ENCODE measurements around the gene S100A13. TPM values are rescaled to one million over a fixed set of nuclear protein-coding genes. Genes with fewer than 3 reads are reported as not detected.

The S100A13 gene
- total RNA-seq, 4 donors from 2014 or later = 33.8 to 67.8 (median 45.5) TPM

DNA sequence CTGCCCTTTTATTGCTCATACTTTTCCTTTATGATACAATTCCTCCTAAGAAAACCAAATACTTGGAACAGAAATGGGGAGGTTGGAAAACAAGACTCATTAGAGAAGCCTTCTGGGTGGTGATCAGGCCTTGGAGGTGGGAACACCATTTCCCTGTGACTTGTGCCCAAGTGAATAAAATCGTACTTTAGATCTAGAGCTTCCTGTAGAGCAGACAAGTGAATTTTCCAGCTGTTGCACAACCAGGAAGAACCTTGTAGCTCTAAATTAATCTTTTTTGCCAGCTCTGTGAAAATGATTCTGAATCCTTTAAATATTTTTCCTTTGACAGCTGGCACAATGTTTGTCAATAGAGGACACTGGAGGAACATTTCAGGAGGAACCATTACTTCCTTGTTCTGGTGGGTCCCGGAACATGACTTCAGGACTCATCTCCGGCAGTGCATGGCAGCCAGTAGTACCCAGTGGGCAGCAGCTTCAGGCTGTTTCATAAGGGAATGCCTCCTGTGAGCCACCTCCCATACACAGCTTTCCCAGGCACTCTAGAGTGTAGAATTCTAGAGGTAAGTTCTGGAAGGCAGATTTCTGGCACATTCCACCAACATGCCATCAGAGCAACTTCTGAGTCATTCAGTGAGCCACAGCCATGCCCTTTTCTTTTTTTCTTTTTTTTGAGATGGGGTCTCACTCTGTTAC lies 25.6 kb upstream of the S100A13 start:
- peak overlapping the region; percentile 42 to 59 (median 53) for H3K27ac ChIP-seq
- WGBS, 2 donors (ENCODE audit: low coverage in 1 of 2) = 14 to 55% methylated on average over 1 to 3 of the region's 3 CpGs
- no peak for TF ChIP-seq EP300 (IDR thresholded peaks at IDR 0.05; ENCODE audit: low read depth)
- TF ChIP-seq POLR2AphosphoS5 (IDR thresholded peaks at IDR 0.05) = no peak
- TF ChIP-seq, protein P1, sequence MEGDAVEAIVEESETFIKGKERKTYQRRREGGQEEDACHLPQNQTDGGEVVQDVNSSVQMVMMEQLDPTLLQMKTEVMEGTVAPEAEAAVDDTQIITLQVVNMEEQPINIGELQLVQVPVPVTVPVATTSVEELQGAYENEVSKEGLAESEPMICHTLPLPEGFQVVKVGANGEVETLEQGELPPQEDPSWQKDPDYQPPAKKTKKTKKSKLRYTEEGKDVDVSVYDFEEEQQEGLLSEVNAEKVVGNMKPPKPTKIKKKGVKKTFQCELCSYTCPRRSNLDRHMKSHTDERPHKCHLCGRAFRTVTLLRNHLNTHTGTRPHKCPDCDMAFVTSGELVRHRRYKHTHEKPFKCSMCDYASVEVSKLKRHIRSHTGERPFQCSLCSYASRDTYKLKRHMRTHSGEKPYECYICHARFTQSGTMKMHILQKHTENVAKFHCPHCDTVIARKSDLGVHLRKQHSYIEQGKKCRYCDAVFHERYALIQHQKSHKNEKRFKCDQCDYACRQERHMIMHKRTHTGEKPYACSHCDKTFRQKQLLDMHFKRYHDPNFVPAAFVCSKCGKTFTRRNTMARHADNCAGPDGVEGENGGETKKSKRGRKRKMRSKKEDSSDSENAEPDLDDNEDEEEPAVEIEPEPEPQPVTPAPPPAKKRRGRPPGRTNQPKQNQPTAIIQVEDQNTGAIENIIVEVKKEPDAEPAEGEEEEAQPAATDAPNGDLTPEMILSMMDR (IDR thresholded peaks at IDR 0.05) = no peak
- TF ChIP-seq POLR2A (IDR thresholded peaks at IDR 0.05) = no peak
- H3K4me1 ChIP-seq = peaks cover 0 to 12% (median 4%) of the 10 kb centered on the region in 4 donors
- in situ Hi-C loops (cut with MboI; ENCODE audit: low pct_ligation_motif_present in 1 of 4, low pct_unique_long_range_greater_than_20kb in 1 of 4, low sequenced_read_pairs in 3 of 4) (loop anchor here in 2 of 4 donors (25.0 kb wide), 2 partner anchors 309 to 334 kb away; partner anchors contain the start of genes CREB3L4 (in 1 of the 2), CRTC2 (in 1 of the 2), JTB (in 1 of the 2) and RAB13 (in 1 of the 2)), intact Hi-C loops (cut with DNase I; ENCODE audit: low total_unique reads) (no loop called here)
- H3K9me3 ChIP-seq = no peaks in the 10 kb centered on the region
- DNase-seq = no peak
- H3K36me3 ChIP-seq = no peaks in the 10 kb centered on the region
- H3K4me3 ChIP-seq = no peak overlapping the region
- no peaks in the 10 kb centered on the region for H3K27me3 ChIP-seq

DNA sequence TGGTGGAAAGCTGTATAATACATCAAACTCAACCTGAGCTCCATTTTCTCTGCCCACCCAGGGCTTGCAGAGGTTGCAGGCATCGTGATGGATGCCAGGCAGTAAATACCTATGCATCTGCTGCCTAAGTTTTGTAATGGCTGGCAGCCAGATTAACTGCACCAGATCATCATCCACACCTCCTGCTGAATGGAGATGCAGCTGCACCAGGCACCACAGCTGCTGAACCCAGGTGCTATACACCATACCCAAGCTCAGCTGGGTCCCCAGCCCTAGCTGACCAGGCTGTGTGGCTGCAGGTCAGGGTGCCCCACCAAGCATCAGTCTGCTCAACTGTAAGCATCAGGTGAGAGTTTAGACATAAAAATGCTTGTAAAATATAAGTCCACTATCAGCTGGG lies 24.5 kb upstream of the S100A13 start:
- intact Hi-C loops (cut with DNase I; ENCODE audit: low total_unique reads) = no loop called here
- no peak for DNase-seq
- no peak for TF ChIP-seq EP300 (IDR thresholded peaks at IDR 0.05; ENCODE audit: low read depth)
- TF ChIP-seq, protein P1 (IDR thresholded peaks at IDR 0.05) = no peak
- TF ChIP-seq POLR2AphosphoS5 (IDR thresholded peaks at IDR 0.05) = no peak
- TF ChIP-seq POLR2A (IDR thresholded peaks at IDR 0.05) = no peak
- 29 to 80% methylated on average over 1 of the region's 1 CpG for WGBS, 2 donors (ENCODE audit: low coverage in 1 of 2)
- H3K27ac ChIP-seq = no peak overlapping the region
- no peaks in the 10 kb centered on the region for H3K36me3 ChIP-seq
- no peaks in the 10 kb centered on the region for H3K27me3 ChIP-seq
- peaks cover 0 to 11% (median 4%) of the 10 kb centered on the region in 4 donors for H3K4me1 ChIP-seq
- no peaks in the 10 kb centered on the region for H3K9me3 ChIP-seq
- in situ Hi-C loops (cut with MboI; ENCODE audit: low pct_ligation_motif_present in 1 of 4, low pct_unique_long_range_greater_than_20kb in 1 of 4, low sequenced_read_pairs in 3 of 4) = loop anchor here in 2 of 4 donors (25.0 kb wide), 2 partner anchors 311 to 336 kb away; partner anchors contain the start of genes CREB3L4 (in 1 of the 2), CRTC2 (in 1 of the 2), JTB (in 1 of the 2) and RAB13 (in 1 of the 2)
- no peak overlapping the region for H3K4me3 ChIP-seq

DNA sequence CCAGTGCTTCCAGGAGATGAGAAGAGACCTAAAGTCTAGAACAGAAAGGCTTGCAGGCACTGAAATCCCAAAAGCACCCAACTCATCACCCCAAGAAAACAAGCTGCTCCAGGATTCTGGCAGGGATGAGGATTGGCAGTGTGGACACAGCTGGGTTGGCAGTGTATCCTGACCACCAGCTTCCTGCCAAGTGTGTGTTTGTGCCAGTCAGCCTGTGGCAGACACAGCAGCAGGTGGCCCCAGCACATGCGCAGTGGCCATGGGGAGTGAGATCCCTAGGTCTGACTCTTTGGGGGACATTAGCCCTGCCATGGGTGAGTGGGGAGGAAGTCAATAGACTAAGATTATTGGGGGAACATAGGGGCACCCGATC lies 22.5 kb upstream of the S100A13 start:
- H3K9me3 ChIP-seq = no peaks in the 10 kb centered on the region
- WGBS, 2 donors (ENCODE audit: low coverage in 1 of 2) = 60% methylated on average over 2 of the region's 2 CpGs; no CpG with 5 or more reads in 1 of the 2 donors
- H3K36me3 ChIP-seq = peaks cover 0 to 15% (median 7%) of the 10 kb centered on the region in 4 donors
- no peak for DNase-seq
- in situ Hi-C loops (cut with MboI; ENCODE audit: low pct_ligation_motif_present in 1 of 4, low pct_unique_long_range_greater_than_20kb in 1 of 4, low sequenced_read_pairs in 3 of 4) (loop anchor here in 2 of 4 donors (25.0 kb wide), 2 partner anchors 312 to 337 kb away; partner anchors contain the start of genes CREB3L4 (in 1 of the 2), CRTC2 (in 1 of the 2), JTB (in 1 of the 2) and RAB13 (in 1 of the 2)), intact Hi-C loops (cut with DNase I; ENCODE audit: low total_unique reads) (no loop called here)
- H3K27me3 ChIP-seq = no peaks in the 10 kb centered on the region
- H3K4me1 ChIP-seq = peaks cover 0 to 11% (median 4%) of the 10 kb centered on the region in 4 donors
- H3K4me3 ChIP-seq = no peak overlapping the region
- no peak overlapping the region for H3K27ac ChIP-seq
- TF ChIP-seq EP300 (IDR thresholded peaks at IDR 0.05; ENCODE audit: low read depth) = no peak
- TF ChIP-seq, protein P1 (IDR thresholded peaks at IDR 0.05) = no peak
- no peak for TF ChIP-seq POLR2AphosphoS5 (IDR thresholded peaks at IDR 0.05)
- TF ChIP-seq POLR2A (IDR thresholded peaks at IDR 0.05) = no peak

DNA sequence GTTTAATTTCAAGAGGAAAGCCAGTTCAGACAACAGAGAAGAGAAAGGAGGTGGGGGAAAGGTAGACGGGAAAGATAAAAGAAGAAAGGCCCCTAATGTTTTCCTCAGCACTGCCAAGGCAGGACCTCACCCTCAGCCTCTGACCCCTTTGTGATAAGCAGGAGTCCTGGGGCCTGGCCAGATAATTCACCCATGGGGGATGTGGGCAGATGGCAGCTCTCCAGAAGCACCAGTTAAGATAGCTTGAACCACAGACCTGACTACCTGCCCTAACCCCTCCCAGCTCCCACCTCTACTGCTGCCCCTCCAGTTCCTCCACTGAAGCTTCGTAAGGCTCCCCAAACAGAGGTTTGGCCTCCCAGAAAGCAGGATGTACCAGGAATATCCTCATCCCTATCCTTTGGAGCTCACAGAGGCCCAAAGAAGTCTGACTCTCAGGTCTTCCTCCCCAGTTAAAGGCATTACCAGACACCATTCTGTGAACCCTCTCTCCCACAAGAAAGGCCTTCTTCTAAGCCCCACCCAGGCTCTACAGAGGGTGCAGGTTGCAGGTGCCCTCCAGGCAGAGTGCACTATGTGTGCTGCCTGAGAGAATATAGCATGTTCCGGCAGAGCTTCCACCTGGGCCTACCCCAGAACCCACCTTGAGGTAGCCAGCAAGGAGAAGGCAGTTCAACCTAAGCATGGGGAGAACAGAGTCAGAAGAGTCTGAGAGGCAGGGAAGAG lies 22.0 kb upstream of the S100A13 start:
- in situ Hi-C loops (cut with MboI; ENCODE audit: low pct_ligation_motif_present in 1 of 4, low pct_unique_long_range_greater_than_20kb in 1 of 4, low sequenced_read_pairs in 3 of 4) (no loop called here), intact Hi-C loops (cut with DNase I; ENCODE audit: low total_unique reads) (no loop called here)
- H3K4me1 ChIP-seq = peaks cover 0 to 11% (median 4%) of the 10 kb centered on the region in 4 donors
- peaks cover 0 to 21% (median 10%) of the 10 kb centered on the region in 4 donors for H3K36me3 ChIP-seq
- no peak for DNase-seq
- H3K9me3 ChIP-seq = no peaks in the 10 kb centered on the region
- no peaks in the 10 kb centered on the region for H3K27me3 ChIP-seq
- H3K4me3 ChIP-seq = no peak overlapping the region
- WGBS, 2 donors (ENCODE audit: low coverage in 1 of 2) = 44 to 45% methylated on average over 2 to 3 of the region's 3 CpGs
- TF ChIP-seq POLR2A (IDR thresholded peaks at IDR 0.05) (no peak), POLR2AphosphoS5 (IDR thresholded peaks at IDR 0.05) (no peak), EP300 (IDR thresholded peaks at IDR 0.05; ENCODE audit: low read depth) (no peak)
- TF ChIP-seq, protein P1 (IDR thresholded peaks at IDR 0.05) = no peak
- no peak overlapping the region for H3K27ac ChIP-seq
